Astrocyte (in vitro differentiated cells and primary cell): ENCODE data around the gene HOGA1. TPM values are rescaled to one million over a fixed set of nuclear protein-coding genes. Genes with fewer than 3 reads are reported as not detected.

Experiments
- DNase-seq: peaks from one replicate; pipeline ENCODE4 v3.0.0-alpha.2; 2010; ENCODE audit warnings: low read depth
- FAIRE-seq: peaks from 2 replicates; lab custom pipeline; 2011; peaks lifted over from hg19 to GRCh38; lab: Jason Lieb, UNC
- H2AFZ ChIP-seq: 2 replicates; pipeline ENCODE4 v1.6.0; 2012; ENCODE audit warnings: low read depth, low read length, inconsistent platforms
- H3K27ac ChIP-seq: 2 replicates; pipeline ENCODE4 v1.5.1; 2011; ENCODE audit warnings: low read depth, low read length, inconsistent platforms
- H3K27me3 ChIP-seq: 2 replicates; pipeline ENCODE4 v1.6.0; 2011; ENCODE audit warnings: low read length, inconsistent platforms; ENCODE audit not compliant: insufficient read depth
- H3K36me3 ChIP-seq: 2 replicates; pipeline ENCODE4 v1.5.1; 2011; ENCODE audit warnings: low read length, inconsistent platforms; ENCODE audit not compliant: insufficient read depth
- H3K4me1 ChIP-seq: 2 replicates; pipeline ENCODE4 v1.5.1; 2011; ENCODE audit warnings: low read length, inconsistent platforms; ENCODE audit not compliant: insufficient read depth
- H3K4me2 ChIP-seq: 2 replicates; pipeline ENCODE4 v1.6.0; 2012; ENCODE audit warnings: low read length, inconsistent platforms
- H3K4me3 ChIP-seq: 2 replicates; pipeline ENCODE4 v1.5.1; 2011; ENCODE audit warnings: low read depth, mild to moderate bottlenecking, low read length, inconsistent platforms; ENCODE audit not compliant: insufficient read depth
- H3K79me2 ChIP-seq: 2 replicates; pipeline ENCODE4 v1.6.0; 2012; ENCODE audit warnings: mild to moderate bottlenecking, low read length, inconsistent platforms; ENCODE audit not compliant: insufficient read depth
- H3K9ac ChIP-seq: 2 replicates; pipeline ENCODE4 v1.6.0; 2012; ENCODE audit warnings: mild to moderate bottlenecking, low read length, inconsistent platforms
- H3K9me3 ChIP-seq: 2 replicates; pipeline ENCODE4 v1.5.1; 2012; ENCODE audit warnings: low read depth, mild to moderate bottlenecking, low read length, inconsistent platforms; ENCODE audit not compliant: insufficient read depth
- H4K20me1 ChIP-seq: 2 replicates; pipeline ENCODE4 v1.6.0; 2012; ENCODE audit warnings: low read length, inconsistent platforms; ENCODE audit not compliant: insufficient read depth
- H3K27ac Mint-ChIP-seq: one replicate; pipeline ENCODE4 v1.8.0; 2021; ENCODE audit warnings: mild to moderate bottlenecking, mixed read lengths; ENCODE audit not compliant: unreplicated experiment
- H3K27me3 Mint-ChIP-seq: one replicate; pipeline ENCODE4 v1.8.0; 2021; ENCODE audit warnings: low read depth, mixed read lengths; ENCODE audit not compliant: unreplicated experiment
- H3K36me3 Mint-ChIP-seq: one replicate; pipeline ENCODE4 v1.8.0; 2021; ENCODE audit warnings: low read depth, mixed read lengths; ENCODE audit not compliant: unreplicated experiment
- H3K4me1 Mint-ChIP-seq: one replicate; pipeline ENCODE4 v1.8.0; 2021; ENCODE audit warnings: low read depth, mixed read lengths; ENCODE audit not compliant: unreplicated experiment
- H3K4me3 Mint-ChIP-seq: one replicate; pipeline ENCODE4 v1.8.0; 2021; ENCODE audit warnings: mild to moderate bottlenecking, moderate library complexity, mixed read lengths; ENCODE audit not compliant: unreplicated experiment
- H3K9me3 Mint-ChIP-seq: one replicate; pipeline ENCODE4 v1.8.0; 2021; ENCODE audit warnings: mild to moderate bottlenecking, mixed read lengths; ENCODE audit not compliant: unreplicated experiment
- CTCF ChIP-seq: IDR thresholded peaks from 2 replicates; pipeline ENCODE4 v1.5.1; 2011; ENCODE audit warnings: low read depth, mild to moderate bottlenecking, inconsistent platforms, low read length, moderate library complexity; ENCODE audit not compliant: insufficient read depth
- EZH2 ChIP-seq: IDR thresholded peaks from 2 replicates; pipeline ENCODE4 v1.6.1; 2012; ENCODE audit warnings: mild to moderate bottlenecking, low read length, inconsistent platforms; ENCODE audit not compliant: insufficient read depth
- total RNA-seq: library from RNA; stranded (reverse); gene quantifications from 2 replicates; pipeline ENCODE4 v1.2.1, GENCODE V29; 2021

Gene HOGA1
- total RNA-seq, 1 donor from 2014 or later, result 0.23 TPM

- peaks cover 31% of the 10 kb centered on the region for H3K36me3 ChIP-seq
- no peak overlapping the region for H3K4me3 ChIP-seq
- no peaks in the 10 kb centered on the region for H3K27me3 ChIP-seq
- peaks cover 20% of the 10 kb centered on the region for H3K4me1 ChIP-seq
- no peak for TF ChIP-seq EZH2
- no peak for TF ChIP-seq CTCF
- H4K20me1 ChIP-seq, result peaks cover 2% of the 10 kb centered on the region
- H3K9me3 ChIP-seq, result no peaks in the 10 kb centered on the region
- H3K27ac Mint-ChIP-seq, result peak overlapping the region; percentile 47
- H3K79me2 ChIP-seq, result peaks cover 30% of the 10 kb centered on the region
- H3K27ac ChIP-seq, result no peak overlapping the region
- H3K9me3 Mint-ChIP-seq, result no peaks in the 10 kb centered on the region
- DNase-seq (no peak), FAIRE-seq (no peak)
- H3K9ac ChIP-seq, result no peak overlapping the region
- H3K4me2 ChIP-seq, result no peak overlapping the region
- H3K36me3 Mint-ChIP-seq, result peaks cover 18% of the 10 kb centered on the region
- peaks cover 25% of the 10 kb centered on the region for H3K4me1 Mint-ChIP-seq
- H3K27me3 Mint-ChIP-seq, result no peaks in the 10 kb centered on the region
- no peak overlapping the region for H2AFZ ChIP-seq
- H3K4me3 Mint-ChIP-seq, result no peak overlapping the region
Measured at GRCh38 chr10:97651773-97652172, 67.6 kb downstream of the HOGA1 start.

GRCh38 chr10:97656777-97657176, 72.6 kb downstream of the HOGA1 start:
- H3K4me3 ChIP-seq, result no peak overlapping the region
- FAIRE-seq, result no peak
- Mint-ChIP-seq H3K36me3 (peaks cover 22% of the 10 kb centered on the region), H3K4me1 (peaks cover 4% of the 10 kb centered on the region), H3K9me3 (no peaks in the 10 kb centered on the region), H3K4me3 (no peak overlapping the region), H3K27ac (no peak overlapping the region), H3K27me3 (no peaks in the 10 kb centered on the region)
- H3K4me1 ChIP-seq, result peaks cover 3% of the 10 kb centered on the region
- H3K4me2 ChIP-seq, result no peak overlapping the region
- no peaks in the 10 kb centered on the region for H3K27me3 ChIP-seq
- peaks cover 8% of the 10 kb centered on the region for H4K20me1 ChIP-seq
- H2AFZ ChIP-seq, result no peak overlapping the region
- H3K36me3 ChIP-seq, result peaks cover 42% of the 10 kb centered on the region
- H3K9me3 ChIP-seq, result no peaks in the 10 kb centered on the region
- H3K79me2 ChIP-seq, result peaks cover under 1% of the 10 kb centered on the region
- H3K9ac ChIP-seq, result no peak overlapping the region
- no peak overlapping the region for H3K27ac ChIP-seq
- TF ChIP-seq EZH2 (no peak), CTCF (no peak)
- DNase-seq, result no peak

- no peak overlapping the region for H3K4me3 Mint-ChIP-seq
- no peak overlapping the region for H2AFZ ChIP-seq
- H3K36me3 ChIP-seq, result peaks cover 46% of the 10 kb centered on the region
- TF ChIP-seq EZH2, result no peak
- no peak for TF ChIP-seq CTCF
- H3K4me1 ChIP-seq, result peaks cover 3% of the 10 kb centered on the region
- H3K27me3 Mint-ChIP-seq, result no peaks in the 10 kb centered on the region
- FAIRE-seq (no peak), DNase-seq (peak; percentile 44)
- H3K9ac ChIP-seq, result no peak overlapping the region
- H3K79me2 ChIP-seq, result no peaks in the 10 kb centered on the region
- H3K27me3 ChIP-seq, result no peaks in the 10 kb centered on the region
- no peak overlapping the region for H3K27ac ChIP-seq
- H3K4me3 ChIP-seq, result no peak overlapping the region
- peaks cover 8% of the 10 kb centered on the region for H4K20me1 ChIP-seq
- H3K9me3 ChIP-seq, result no peaks in the 10 kb centered on the region
- peaks cover 26% of the 10 kb centered on the region for H3K36me3 Mint-ChIP-seq
- H3K9me3 Mint-ChIP-seq, result no peaks in the 10 kb centered on the region
- no peak overlapping the region for H3K27ac Mint-ChIP-seq
- peaks cover 4% of the 10 kb centered on the region for H3K4me1 Mint-ChIP-seq
- no peak overlapping the region for H3K4me2 ChIP-seq
Measured at GRCh38 chr10:97659589-97659988, 75.4 kb downstream of the HOGA1 start.
